ENCODE data around the gene COL9A3.
A peak's percentile ranks its signal among the peaks of the same experiment; 100 is the strongest.

COL9A3 gene

DNA sequence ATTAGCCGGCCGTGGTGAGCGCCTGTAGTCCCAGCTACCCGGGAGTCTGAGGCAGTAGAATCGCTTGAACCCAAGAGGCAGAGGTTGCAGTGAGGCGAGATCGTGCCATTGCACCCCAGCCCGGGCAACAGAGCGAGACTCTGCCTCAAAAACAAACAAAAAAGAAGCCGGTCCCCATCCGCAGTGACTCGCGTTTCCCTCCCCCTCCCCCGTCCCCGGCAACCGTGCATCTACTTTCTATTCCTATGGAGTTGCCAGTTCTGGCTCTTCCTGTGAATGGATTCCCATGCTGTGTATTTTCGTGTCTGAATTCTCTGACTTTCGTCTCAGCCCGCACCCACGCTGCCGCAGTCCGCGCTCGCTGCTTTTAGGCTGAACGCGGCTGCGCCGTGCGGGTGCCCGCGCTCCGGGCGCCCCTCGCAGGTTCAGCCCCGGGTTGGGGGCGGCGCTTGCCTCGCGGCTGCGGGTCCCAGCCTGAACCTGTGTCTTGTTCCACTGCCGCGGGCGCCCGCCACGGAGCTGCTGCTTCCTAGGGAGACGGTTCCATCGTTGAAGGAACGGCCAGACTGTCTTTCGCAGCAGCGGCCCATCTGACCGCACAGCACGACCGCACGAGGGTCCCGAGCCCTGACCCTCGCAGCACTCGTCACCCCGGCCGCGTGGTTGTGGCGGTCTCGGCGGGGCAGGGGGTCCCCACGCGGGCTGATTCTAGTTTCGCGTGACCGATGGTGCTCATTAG lies 21.7 kb upstream of the COL9A3 start:
- H4K8ac ChIP-seq (ENCODE audit: low read depth, low read length): peak overlapping the region; percentile 7
- H3K14ac ChIP-seq (ENCODE audit: low read length): peak overlapping the region; percentile 10
- peak overlapping the region; percentile 33 for H2BK12ac ChIP-seq (ENCODE audit: low read length)
- H3K36me3 ChIP-seq (replicated peaks in 1 of 2; ENCODE audit: control insufficient read depth in 2 of 2, insufficient read depth in 2 of 2, low read length in 2 of 2): peaks cover 14 to 28% of the 10 kb centered on the region in 2 donors
- peak overlapping the region; percentile 97 for H3K18ac ChIP-seq (ENCODE audit: low read length)
- no peak overlapping the region for H3K27ac ChIP-seq (replicated peaks; ENCODE audit: low read length)
- H2AFZ ChIP-seq (ENCODE audit: low read length): peak overlapping the region; percentile 95
- peak overlapping the region; percentile 66 for H3K23ac ChIP-seq (ENCODE audit: low read depth, low read length, poor library complexity)
- H4K91ac ChIP-seq (ENCODE audit: low read depth, low read length, poor library complexity): peak overlapping the region; percentile 89
- peak overlapping the region; percentile 56 for H2AK5ac ChIP-seq (ENCODE audit: low read depth, low read length)
- DNase-seq (ENCODE audit: low spot score): peak; percentile 51
- H3K4me2 ChIP-seq (ENCODE audit: insufficient read depth, low read length, poor library complexity, severe bottlenecking): peak overlapping the region; percentile 94
- H3K9ac ChIP-seq (ENCODE audit: low read depth, low read length, poor library complexity): peak overlapping the region; percentile 75
- WGBS, 2 donors (ENCODE audit: extremely low coverage in 2 of 2, insufficient read length in 2 of 2, insufficient replicate concordance in 1 of 2): no CpG with 5 or more reads among the region's 68 CpGs
- H2BK15ac ChIP-seq (ENCODE audit: low read length): peak overlapping the region; percentile 6
- H3K27me3 ChIP-seq (ENCODE audit: control insufficient read depth in 3 of 3, insufficient read depth in 3 of 3, low read depth in 1 of 3, low read length in 3 of 3): peaks cover 4 to 30% (median 9%) of the 10 kb centered on the region in 3 experiments
- no peak overlapping the region for H3K4ac ChIP-seq (ENCODE audit: low read length)
- H2BK5ac ChIP-seq (ENCODE audit: low read length): peak overlapping the region; percentile 5
- H2BK120ac ChIP-seq (ENCODE audit: low read depth, low read length): no peak overlapping the region
- H3K79me1 ChIP-seq (ENCODE audit: low read depth, low read length): peaks cover 4% of the 10 kb centered on the region
- peaks cover 12 to 15% of the 10 kb centered on the region in 2 donors for H3K4me1 ChIP-seq (ENCODE audit: control insufficient read depth in 2 of 2, insufficient read depth in 1 of 2, low read depth in 1 of 2, low read length in 2 of 2)
- peak overlapping the region; percentile 80 to 84 for H3K4me3 ChIP-seq (ENCODE audit: low read length in 2 of 2)
- H3K9me3 ChIP-seq (replicated peaks in 1 of 2; ENCODE audit: control insufficient read depth in 2 of 2, insufficient read depth in 1 of 2, low read depth in 1 of 2, low read length in 2 of 2): no peaks in the 10 kb centered on the region

DNA sequence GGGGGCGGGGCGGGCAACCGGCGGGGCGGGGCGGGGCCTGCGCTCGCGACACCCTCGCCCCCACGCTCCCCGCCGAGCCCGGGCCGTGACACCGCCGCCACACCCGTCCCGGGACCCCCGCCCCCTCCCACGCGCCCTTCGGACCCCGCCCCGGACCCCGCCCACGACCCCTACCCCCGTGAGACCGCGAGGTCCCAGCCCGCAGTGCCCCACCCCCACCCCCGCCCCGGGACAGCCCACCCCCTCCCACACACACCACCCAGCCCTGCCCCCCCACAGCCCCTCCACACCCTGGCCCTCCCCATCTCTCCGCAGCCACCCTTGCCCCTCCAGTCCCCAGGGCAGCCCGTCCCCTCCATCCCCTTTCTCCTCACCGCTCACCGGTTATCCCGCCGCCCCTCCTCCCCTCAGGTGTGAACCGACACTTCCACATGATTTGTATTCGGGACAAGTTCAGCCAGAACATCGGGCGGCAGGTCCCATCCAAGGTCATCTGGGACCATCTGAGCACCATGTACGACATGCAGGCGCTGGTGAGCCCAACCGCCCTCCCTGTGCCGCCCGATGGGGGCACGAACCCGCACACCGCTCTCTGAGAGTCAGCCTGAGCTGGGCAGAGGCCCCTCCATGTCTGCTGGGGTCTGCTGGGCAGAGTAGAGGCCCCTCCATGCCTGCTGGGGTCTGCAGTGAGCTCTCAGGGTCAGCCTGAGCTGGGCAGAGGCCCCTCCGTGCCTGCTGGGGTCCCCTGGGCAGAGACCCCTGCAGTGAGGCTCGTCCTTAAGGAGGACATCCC lies 20.0 kb upstream of the COL9A3 start:
- H3K4me3 ChIP-seq (ENCODE audit: low read length in 2 of 2): peak overlapping the region; percentile 84 to 94
- peak overlapping the region; percentile 84 for H3K14ac ChIP-seq (ENCODE audit: low read length)
- H3K4ac ChIP-seq (ENCODE audit: low read length): no peak overlapping the region
- H3K23ac ChIP-seq (ENCODE audit: low read depth, low read length, poor library complexity): peak overlapping the region; percentile 50
- H3K9me3 ChIP-seq (replicated peaks in 1 of 2; ENCODE audit: control insufficient read depth in 2 of 2, insufficient read depth in 1 of 2, low read depth in 1 of 2, low read length in 2 of 2): no peaks in the 10 kb centered on the region
- peak overlapping the region; percentile 31 for H2BK120ac ChIP-seq (ENCODE audit: low read depth, low read length)
- no CpG with 5 or more reads among the region's 53 CpGs for WGBS, 2 donors (ENCODE audit: extremely low coverage in 2 of 2, insufficient read length in 2 of 2, insufficient replicate concordance in 1 of 2)
- H3K36me3 ChIP-seq (replicated peaks in 1 of 2; ENCODE audit: control insufficient read depth in 2 of 2, insufficient read depth in 2 of 2, low read length in 2 of 2): peaks cover 23 to 44% of the 10 kb centered on the region in 2 donors
- no peak overlapping the region for H3K27ac ChIP-seq (replicated peaks; ENCODE audit: low read length)
- peaks cover 10 to 12% of the 10 kb centered on the region in 2 donors for H3K4me1 ChIP-seq (ENCODE audit: control insufficient read depth in 2 of 2, insufficient read depth in 1 of 2, low read depth in 1 of 2, low read length in 2 of 2)
- H3K9ac ChIP-seq (ENCODE audit: low read depth, low read length, poor library complexity): peak overlapping the region; percentile 92
- H3K27me3 ChIP-seq (ENCODE audit: control insufficient read depth in 3 of 3, insufficient read depth in 3 of 3, low read depth in 1 of 3, low read length in 3 of 3): peaks cover 4 to 30% (median 9%) of the 10 kb centered on the region in 3 experiments
- peak overlapping the region; percentile 96 for H2AK5ac ChIP-seq (ENCODE audit: low read depth, low read length)
- no peak overlapping the region for H2BK12ac ChIP-seq (ENCODE audit: low read length)
- H4K8ac ChIP-seq (ENCODE audit: low read depth, low read length): no peak overlapping the region
- H3K4me2 ChIP-seq (ENCODE audit: insufficient read depth, low read length, poor library complexity, severe bottlenecking): peak overlapping the region; percentile 65
- H2BK15ac ChIP-seq (ENCODE audit: low read length): peak overlapping the region; percentile 59
- H4K91ac ChIP-seq (ENCODE audit: low read depth, low read length, poor library complexity): no peak overlapping the region
- peak overlapping the region; percentile 98 for H3K18ac ChIP-seq (ENCODE audit: low read length)
- no peak overlapping the region for H2BK5ac ChIP-seq (ENCODE audit: low read length)
- H2AFZ ChIP-seq (ENCODE audit: low read length): peak overlapping the region; percentile 95
- no peak for DNase-seq (ENCODE audit: low spot score)
- H3K79me1 ChIP-seq (ENCODE audit: low read depth, low read length): peaks cover 4% of the 10 kb centered on the region

DNA sequence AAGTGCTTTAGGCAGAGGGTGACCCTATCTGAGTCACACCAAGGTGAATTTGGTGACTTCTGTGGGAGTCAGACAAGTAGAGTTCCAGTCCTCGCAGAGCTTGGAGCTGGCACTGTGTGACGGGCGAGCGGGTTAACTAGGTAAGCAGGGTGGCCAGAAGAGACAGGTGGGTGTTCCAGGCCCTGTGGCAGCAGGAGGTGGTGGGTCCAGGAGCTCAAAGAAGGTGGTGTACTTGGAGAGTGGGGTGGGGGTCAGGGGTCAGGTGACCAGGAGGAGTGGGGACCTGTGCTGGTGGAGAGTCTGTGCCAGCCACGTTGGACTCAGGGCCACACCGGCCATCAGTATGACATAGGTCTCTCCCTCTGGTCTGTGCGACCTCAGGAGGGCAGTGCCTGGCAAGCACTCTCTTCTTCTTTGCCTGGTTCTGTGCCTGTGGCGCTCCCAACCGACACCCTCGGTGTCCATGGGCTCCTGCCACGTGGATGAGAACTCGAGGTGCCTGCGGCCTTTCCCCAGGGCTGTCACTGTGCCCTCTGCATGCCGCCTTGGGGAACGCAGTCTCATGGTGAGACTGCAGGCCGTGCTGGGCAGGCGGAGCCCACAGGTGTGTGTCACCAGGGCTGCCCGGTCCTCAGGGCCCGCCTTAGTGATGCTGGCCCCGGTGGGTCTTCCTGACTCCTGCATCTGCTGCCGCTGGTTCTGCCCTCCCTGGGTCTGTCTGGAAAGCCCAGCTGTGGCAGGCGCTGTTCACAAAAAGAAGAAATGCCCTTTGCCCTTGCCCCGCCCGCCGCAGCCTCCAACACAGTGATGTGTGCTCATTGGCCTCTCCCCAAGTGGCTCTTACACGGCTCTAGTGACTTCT lies 18.9 kb upstream of the COL9A3 start:
- no peak overlapping the region for H2AFZ ChIP-seq (ENCODE audit: low read length)
- H3K4me2 ChIP-seq (ENCODE audit: insufficient read depth, low read length, poor library complexity, severe bottlenecking): no peak overlapping the region
- peaks cover 10 to 12% of the 10 kb centered on the region in 2 donors for H3K4me1 ChIP-seq (ENCODE audit: control insufficient read depth in 2 of 2, insufficient read depth in 1 of 2, low read depth in 1 of 2, low read length in 2 of 2)
- H3K27ac ChIP-seq (replicated peaks; ENCODE audit: low read length): no peak overlapping the region
- H3K9ac ChIP-seq (ENCODE audit: low read depth, low read length, poor library complexity): peak overlapping the region; percentile 50
- H4K91ac ChIP-seq (ENCODE audit: low read depth, low read length, poor library complexity): no peak overlapping the region
- WGBS, 2 donors (ENCODE audit: extremely low coverage in 2 of 2, insufficient read length in 2 of 2, insufficient replicate concordance in 1 of 2): no CpG with 5 or more reads among the region's 26 CpGs
- peaks cover 3 to 26% (median 4%) of the 10 kb centered on the region in 3 experiments for H3K27me3 ChIP-seq (ENCODE audit: control insufficient read depth in 3 of 3, insufficient read depth in 3 of 3, low read depth in 1 of 3, low read length in 3 of 3)
- H3K14ac ChIP-seq (ENCODE audit: low read length): peak overlapping the region; percentile 8
- H3K36me3 ChIP-seq (replicated peaks in 1 of 2; ENCODE audit: control insufficient read depth in 2 of 2, insufficient read depth in 2 of 2, low read length in 2 of 2): peaks cover 23 to 45% of the 10 kb centered on the region in 2 donors
- no peak overlapping the region for H2BK5ac ChIP-seq (ENCODE audit: low read length)
- DNase-seq (ENCODE audit: low spot score): no peak
- no peak overlapping the region for H3K4ac ChIP-seq (ENCODE audit: low read length)
- H3K79me1 ChIP-seq (ENCODE audit: low read depth, low read length): peaks cover 4% of the 10 kb centered on the region
- peak overlapping the region in 1 of 2 donors; percentile 17 for H3K4me3 ChIP-seq (ENCODE audit: low read length in 2 of 2)
- no peaks in the 10 kb centered on the region for H3K9me3 ChIP-seq (replicated peaks in 1 of 2; ENCODE audit: control insufficient read depth in 2 of 2, insufficient read depth in 1 of 2, low read depth in 1 of 2, low read length in 2 of 2)
- H2BK15ac ChIP-seq (ENCODE audit: low read length): no peak overlapping the region
- peak overlapping the region; percentile 34 for H3K23ac ChIP-seq (ENCODE audit: low read depth, low read length, poor library complexity)
- no peak overlapping the region for H3K18ac ChIP-seq (ENCODE audit: low read length)
- no peak overlapping the region for H2BK12ac ChIP-seq (ENCODE audit: low read length)
- H2AK5ac ChIP-seq (ENCODE audit: low read depth, low read length): no peak overlapping the region
- H4K8ac ChIP-seq (ENCODE audit: low read depth, low read length): no peak overlapping the region
- no peak overlapping the region for H2BK120ac ChIP-seq (ENCODE audit: low read depth, low read length)

Measured in neuronal stem cell (in vitro differentiated cells).